DMS53 (cell line): ENCODE results near the gene HSD3B1.
"Not testable (repeated sequence)": the region's sequence is repeated elsewhere in the genome, so short reads cannot be mapped to it uniquely, and the experiment has no call there.

Experiments
- DNase-seq: peaks from one replicate; lab custom pipeline; 2025; lab: John Stamatoyannopoulos, UW

HSD3B1 gene

GRCh38 chr1:119490925-119491324 is 16.1 kb upstream of the HSD3B1 start:
- no peak for DNase-seq

- DNase-seq: no peak
Measured at GRCh38 chr1:119492763-119493162, 14.2 kb upstream of the HSD3B1 start.

- no peak for DNase-seq
Measured at GRCh38 chr1:119504831-119505230, 2.2 kb upstream of the HSD3B1 start.

GRCh38 chr1:119510046-119510445 is 3.0 kb downstream of the HSD3B1 start:
- DNase-seq: no peak

- DNase-seq: no peak
Measured at GRCh38 chr1:119515221-119515620, 8.2 kb downstream of the HSD3B1 start.

GRCh38 chr1:119516247-119516646 is 9.2 kb downstream of the HSD3B1 start:
- DNase-seq: no peak

- DNase-seq: peak; percentile 14
Measured at GRCh38 chr1:119516680-119517079, 9.7 kb downstream of the HSD3B1 start.

GRCh38 chr1:119517667-119518066 is 10.7 kb downstream of the HSD3B1 start:
- not testable (repeated sequence) for DNase-seq

GRCh38 chr1:119531606-119532323 is 24.8 kb downstream of the HSD3B1 start:
- DNase-seq: no peak

GRCh38 chr1:119532324-119532910 is 25.4 kb downstream of the HSD3B1 start:
- DNase-seq: no peak

- DNase-seq: no peak
Measured at GRCh38 chr1:119535381-119535780, 28.4 kb downstream of the HSD3B1 start.

GRCh38 chr1:119537966-119538365 is 31.0 kb downstream of the HSD3B1 start:
- no peak for DNase-seq

GRCh38 chr1:119539636-119540035 is 32.6 kb downstream of the HSD3B1 start:
- DNase-seq: no peak

- DNase-seq: no peak
Measured at GRCh38 chr1:119541389-119541788, 34.4 kb downstream of the HSD3B1 start.

- peak; percentile 33 for DNase-seq
Measured at GRCh38 chr1:119542492-119542946, 35.5 kb downstream of the HSD3B1 start.

GRCh38 chr1:119544165-119544762 is 37.3 kb downstream of the HSD3B1 start:
- peak; percentile 10 for DNase-seq

- DNase-seq: no peak
Measured at GRCh38 chr1:119546641-119547040, 39.6 kb downstream of the HSD3B1 start.

- DNase-seq: no peak
Measured at GRCh38 chr1:119547306-119547705, 40.3 kb downstream of the HSD3B1 start.

- no peak for DNase-seq
Measured at GRCh38 chr1:119547805-119548204, 40.8 kb downstream of the HSD3B1 start.

GRCh38 chr1:119549719-119550132 is 42.7 kb downstream of the HSD3B1 start:
- DNase-seq: peak; percentile 70

- no peak for DNase-seq
Measured at GRCh38 chr1:119550381-119550780, 43.4 kb downstream of the HSD3B1 start.

GRCh38 chr1:119551218-119551617 is 44.2 kb downstream of the HSD3B1 start:
- no peak for DNase-seq

- not testable (repeated sequence) for DNase-seq
Measured at GRCh38 chr1:119552656-119553055, 45.6 kb downstream of the HSD3B1 start.
